Fibroblast of peridontal ligament (primary cell): Measurements from ENCODE around the gene KCNQ1.

ENCODE experiments used
- DNase-seq: peaks from one replicate; pipeline ENCODE4 v3.0.0-alpha.2; 2010; ENCODE audit errors: extremely low read depth

The KCNQ1 gene

DNA sequence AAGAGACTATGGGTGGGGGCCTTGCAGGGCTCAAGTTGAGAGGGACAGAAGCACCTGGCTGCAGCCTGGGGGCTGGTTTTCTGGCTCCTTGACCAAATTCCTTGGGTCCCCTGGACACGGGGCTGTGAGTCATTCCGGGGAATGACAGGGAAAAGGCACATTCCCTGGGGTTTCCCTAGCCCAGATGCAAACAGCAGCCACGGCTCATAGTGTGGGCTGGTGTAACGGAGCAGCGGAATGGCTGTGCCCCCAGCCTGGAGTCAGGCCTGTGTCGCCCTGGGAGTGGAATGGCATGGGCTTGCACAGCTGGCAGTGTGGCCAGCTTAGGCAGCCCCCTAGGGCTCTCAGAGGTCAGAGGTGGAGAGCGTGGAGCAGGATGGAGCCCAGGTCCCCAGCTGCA is 332.6 kb downstream of the KCNQ1 start:
- no peak for DNase-seq

DNA sequence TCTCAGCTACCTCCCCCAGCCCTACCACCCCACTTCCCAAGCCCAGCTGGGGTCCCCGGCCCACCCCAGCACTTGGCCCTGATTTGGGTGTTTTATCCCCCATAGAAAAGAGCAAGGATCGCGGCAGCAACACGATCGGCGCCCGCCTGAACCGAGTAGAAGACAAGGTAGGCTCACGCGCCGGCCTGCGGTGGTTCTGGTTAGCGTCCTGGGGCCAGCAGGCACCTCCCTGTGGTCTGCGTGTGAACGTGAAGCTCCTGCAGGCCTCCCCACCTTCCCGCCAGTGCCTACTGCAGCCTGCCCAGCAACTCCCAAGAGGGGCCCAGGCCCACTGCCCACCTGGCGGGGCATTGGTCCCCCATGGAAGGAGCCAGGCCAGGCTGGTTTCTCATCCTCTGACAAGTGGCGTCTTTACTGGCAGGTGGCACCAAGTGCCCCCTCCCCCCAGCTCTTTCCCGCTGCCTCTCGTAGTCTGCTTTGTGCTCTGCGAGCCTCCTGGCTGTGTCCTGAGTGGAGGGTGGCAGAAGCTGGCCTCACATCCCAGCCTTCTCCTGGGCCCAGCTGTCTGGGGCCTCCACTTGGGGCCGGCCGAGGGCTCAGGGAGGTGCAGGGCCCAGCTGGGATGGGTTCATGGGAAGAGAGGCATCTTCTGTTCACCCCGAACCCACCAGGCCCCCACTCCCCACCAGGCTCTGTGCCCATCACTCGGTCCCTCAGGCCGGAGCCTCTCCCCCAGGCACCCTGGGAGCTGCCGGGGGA is 333.2 kb downstream of the KCNQ1 start:
- DNase-seq: no peak

DNA sequence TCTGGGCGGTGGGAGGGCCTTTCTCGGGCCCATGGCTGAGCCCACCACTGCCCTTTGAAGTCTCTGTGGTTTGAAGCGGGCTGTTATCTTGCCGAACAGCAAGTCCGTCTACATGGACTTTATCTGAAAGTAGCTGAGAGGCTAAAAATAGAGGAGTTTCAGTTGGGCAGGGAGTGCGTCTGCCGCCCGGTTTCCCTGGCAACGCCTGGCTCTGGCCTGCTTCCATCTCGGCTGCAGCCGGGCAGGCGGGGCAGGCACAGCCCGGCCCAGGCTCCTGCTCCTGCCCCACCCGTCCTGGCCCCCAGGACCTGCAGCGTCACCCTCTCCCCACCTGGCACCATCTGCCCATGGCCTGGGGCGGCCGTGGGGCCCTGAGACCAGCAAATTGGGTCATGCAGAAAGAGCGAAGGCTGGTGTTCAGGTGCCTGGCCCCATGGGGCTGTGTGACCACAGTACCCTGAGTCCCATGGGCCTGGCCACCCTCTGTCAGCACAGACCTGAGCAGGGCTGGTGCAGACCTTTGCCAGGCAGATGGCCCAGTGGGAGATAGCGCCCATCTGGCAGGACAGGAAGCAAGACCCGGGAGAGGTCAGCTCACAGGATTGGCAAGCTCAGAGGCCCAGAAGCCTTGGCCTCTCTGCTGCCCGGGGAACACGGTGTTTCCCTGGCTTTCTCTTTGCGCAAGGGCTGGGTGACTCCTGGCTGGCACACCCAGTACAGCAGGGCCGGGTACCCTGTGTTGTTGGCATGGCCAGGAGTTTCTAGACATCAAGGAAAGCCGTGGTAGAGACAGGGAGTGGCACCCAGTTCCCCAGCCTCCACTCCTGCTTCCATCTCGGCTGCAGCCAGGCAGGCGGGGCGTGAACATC is 334.1 kb downstream of the KCNQ1 start:
- DNase-seq: peak; percentile 69

DNA sequence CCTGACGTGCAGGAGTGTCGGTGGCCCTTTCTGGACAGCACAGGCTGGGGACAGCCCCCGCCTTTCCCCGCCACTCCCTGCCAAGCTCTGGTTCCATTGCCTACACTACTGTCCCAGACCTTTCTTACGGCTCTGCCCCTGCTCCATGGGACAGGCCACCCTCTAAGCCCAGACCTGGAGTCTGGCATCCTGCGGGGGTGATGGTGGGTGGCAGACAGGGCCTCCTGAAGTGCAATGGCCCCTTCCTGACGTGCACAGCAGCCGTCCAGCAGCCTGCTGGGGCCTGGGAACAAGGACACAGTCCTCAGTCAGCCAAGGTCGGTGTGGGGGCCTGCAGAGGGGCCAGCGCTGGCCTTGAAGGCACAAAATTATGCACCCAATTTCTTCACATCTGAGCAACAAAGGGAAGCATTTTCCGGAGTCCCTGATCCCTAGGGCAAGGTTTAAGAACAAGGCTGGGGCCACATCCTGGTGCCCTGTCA is 334.7 kb downstream of the KCNQ1 start:
- no peak for DNase-seq

DNA sequence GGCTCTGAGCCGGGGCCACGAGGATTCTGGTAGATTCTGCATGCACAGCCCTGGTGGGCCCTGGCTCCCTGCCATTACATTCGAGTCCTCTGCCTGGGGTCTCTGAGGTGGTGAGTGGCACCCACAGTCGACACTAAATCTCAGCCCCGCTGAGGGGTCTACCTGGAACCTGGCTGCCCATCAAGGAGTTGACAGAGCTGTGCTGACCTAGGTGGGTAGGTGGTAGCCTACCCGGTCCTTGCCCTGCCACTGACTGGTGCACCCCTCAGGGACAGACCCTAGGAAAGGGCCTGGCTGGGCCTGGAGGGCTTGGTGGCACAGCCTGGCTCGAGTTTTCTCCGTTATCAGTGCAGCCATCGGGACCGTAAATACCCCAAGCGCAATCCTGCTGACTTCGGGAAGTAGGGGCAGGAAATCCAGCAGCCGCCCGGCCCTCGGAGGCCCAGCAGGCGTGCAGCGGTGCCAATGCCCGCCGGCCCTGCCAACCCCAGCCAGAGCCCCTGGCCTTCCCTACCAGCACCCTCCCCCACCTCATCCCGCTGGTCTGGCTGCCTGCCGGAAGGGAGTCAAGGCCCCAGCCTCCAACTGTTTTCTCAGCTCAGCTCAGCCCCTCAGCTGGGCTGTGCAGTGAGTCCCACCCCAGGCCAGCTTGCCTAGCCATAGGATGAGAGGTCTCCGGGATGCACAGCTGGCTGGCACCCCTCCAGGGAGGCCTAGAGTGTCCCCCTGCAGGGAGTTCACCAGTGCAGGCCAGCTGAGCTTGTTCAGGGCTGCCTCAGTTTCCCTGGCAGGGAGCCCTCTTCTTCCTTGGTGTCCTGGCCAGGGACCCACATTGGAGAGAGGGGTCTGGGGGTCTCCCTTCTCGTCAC is 335.4 kb downstream of the KCNQ1 start:
- DNase-seq: no peak

DNA sequence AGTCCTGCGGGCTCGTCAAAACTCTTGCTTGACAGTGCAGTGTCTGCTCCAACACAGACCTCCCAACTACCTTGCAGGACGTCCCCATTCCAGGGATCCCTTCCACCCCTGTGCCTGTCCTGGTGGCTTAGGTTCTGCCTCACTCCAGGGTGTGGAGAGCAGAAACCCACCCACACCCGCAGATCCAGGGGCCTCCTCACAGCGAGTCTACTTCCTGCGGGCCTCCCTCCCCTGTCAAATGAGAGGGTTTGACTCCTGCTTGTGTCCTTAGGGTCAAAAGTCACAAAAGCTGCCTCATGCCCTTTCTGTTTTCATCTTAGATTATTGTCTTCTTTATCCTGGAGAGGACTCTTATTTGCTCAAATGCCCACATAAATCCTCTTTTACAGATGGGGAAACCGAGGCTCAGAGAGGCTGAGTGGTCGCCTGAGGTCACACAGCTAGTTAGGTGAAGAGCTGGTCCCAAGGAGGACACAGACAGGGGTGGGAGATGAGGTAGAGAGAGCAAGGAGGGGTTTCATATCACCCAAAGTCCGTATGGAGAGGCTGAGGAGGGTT is 336.1 kb downstream of the KCNQ1 start:
- DNase-seq: no peak

DNA sequence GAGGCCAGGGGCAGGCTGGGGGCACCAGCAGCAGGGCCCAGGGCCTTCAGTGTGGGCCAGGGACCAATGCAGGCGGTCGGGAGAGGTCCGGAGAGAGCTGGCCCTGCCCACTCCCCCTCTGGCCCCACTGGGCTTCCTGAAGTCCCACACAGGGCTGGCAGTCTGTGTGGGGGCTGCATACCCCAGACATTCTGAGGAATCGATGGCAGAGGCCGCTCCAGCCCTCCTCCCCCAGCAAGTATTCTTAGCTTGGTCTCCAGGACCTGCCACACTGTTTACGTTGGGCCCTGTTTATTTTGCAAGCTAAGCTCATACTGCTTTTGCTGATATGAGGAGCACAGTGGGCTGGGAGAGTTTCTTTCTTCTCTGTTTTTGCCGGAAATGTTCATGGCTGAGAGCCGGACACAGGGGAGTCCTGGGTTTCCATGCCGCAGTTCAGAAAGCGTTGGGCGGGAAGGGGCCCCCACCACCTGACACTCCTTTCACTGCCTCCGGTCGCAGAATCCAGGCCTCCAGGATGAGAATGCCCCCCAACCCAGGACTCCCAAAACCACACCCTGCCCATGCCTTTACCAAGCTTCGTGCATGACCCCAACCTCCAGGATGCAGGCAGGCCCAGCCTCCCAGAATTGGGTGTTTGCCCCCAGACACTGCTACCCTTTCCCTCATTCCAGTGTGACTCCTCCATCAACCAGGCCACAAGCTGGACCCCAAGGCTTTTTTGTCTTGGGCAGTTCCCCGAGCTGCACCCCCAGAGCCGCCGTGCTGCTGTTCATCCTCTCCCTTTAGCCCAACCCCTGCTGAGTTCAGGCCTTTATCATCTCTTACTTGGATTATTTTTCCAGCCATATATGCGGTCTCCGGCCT is 336.8 kb downstream of the KCNQ1 start:
- DNase-seq: no peak

DNA sequence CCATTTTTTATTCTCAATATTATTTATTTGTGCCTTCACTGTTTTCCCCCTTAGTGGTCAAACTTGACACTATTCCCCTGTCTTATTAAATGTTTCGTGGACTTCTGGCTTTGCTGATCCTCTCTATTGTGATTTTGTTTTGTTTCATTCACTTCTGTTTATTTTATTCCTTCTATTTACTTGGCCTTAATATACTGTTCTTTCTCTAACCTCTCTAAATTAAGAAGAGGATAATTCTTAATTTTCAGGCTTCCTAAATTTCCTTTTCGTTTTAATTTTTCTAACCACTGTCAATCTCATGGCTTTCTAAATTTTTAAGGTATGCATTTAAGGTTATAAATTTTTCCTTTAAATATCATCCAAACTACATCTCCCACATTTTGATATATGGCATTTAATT is 338.0 kb downstream of the KCNQ1 start:
- DNase-seq: no peak

DNA sequence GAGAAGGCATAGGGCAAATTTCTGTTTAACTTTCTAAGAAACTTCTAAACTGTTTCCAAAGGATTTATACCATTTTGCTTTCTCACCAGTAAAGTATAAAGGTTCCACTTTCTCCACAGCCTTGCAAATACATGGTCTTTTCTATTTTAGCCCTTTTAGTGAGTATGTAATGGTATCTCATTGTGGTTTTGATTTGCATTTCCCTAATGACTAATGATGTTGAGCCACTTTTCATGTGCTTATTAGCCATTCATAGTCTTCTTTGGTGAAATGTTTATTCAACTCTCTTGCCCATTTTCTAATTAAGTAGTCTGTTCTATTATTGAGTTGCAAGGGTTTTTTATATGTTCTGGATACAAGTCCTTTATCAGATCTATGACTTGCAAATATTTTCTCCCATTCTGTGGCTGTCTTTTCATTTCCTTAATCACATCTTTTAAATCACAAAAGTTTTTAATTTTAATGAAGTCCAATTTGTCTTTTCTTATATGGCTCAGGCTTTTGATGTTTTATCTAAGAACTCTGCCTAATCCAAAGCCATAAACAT is 338.8 kb downstream of the KCNQ1 start:
- no peak for DNase-seq

DNA sequence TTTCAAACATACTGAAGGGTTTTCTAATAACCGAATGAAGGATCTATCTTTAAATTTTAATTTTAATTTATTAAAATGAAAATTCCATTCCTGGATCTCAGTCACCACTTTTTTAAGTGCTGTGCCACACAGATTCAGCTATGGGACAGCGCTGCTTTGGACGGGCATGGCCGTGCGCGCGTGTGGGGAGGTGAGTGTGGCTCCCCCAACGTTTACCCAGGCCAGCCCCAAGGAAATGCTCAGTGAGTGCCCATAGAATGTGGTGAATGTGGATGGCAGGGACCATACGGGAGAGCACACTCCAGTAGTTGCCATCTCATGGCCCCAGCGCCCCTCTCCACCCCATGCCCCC is 343.0 kb downstream of the KCNQ1 start:
- DNase-seq: no peak

DNA sequence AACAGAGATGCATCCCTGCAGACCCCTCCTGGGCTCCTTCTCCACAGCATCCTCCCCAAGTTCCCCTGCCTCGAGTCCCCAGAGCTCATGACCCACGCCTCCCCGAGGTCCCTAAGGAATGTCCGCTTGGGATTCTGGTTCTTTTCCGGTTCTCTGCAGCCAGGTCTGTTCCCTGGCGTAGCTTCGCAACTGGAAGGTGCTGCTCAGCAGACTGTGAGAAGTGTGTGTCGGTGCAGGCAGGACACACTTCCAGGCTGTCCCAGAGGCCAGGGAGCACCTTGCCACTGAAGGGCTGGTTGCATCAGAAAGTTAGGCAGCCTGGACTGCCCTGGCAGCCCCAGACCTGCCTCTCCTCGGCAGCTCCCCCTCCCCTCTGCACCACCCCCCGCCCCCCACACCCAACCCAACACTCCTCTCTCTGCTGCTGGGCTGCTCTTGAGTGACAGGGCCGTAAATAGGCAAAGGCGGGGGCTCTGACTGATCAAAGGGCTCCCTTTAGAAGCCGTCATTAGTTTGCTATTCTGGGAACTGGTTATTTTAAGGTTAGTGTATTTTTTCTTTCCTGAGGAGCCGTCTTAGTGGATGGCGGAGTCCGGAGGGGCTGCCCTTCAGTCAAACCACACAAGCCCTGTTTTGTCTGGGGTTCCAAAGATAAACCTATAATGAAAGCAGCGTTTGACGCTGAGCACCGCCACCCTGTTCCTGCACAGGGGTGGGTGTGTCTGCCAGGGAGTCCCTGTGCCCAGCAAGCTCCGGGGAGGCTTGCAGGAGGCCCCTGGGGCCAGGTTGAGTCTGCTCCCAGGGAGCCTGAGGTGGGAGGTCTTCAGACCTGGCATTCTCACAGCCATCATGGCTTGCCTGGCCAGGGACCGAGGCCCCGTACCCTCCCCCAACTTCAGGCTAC is 343.6 kb downstream of the KCNQ1 start:
- DNase-seq: no peak

DNA sequence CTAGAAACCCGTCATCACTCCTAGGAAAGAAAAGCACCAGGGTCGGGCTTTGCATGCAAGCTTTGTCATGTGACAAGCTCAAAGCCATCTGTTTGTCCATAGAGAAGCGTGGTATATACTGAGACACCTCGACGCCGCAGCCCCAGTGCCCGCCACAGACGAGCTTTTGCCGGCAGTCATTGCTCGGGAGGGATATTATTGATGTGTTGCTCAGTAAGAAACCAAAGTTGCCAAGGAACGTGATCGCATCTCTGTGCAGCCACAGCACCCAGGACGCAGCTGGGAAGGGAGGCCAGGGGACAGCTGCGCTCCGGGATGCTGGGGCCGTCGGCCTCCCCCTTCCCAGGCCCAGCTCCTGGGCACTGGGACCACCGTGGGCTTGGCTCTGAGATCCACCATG is 344.5 kb downstream of the KCNQ1 start:
- DNase-seq: no peak

DNA sequence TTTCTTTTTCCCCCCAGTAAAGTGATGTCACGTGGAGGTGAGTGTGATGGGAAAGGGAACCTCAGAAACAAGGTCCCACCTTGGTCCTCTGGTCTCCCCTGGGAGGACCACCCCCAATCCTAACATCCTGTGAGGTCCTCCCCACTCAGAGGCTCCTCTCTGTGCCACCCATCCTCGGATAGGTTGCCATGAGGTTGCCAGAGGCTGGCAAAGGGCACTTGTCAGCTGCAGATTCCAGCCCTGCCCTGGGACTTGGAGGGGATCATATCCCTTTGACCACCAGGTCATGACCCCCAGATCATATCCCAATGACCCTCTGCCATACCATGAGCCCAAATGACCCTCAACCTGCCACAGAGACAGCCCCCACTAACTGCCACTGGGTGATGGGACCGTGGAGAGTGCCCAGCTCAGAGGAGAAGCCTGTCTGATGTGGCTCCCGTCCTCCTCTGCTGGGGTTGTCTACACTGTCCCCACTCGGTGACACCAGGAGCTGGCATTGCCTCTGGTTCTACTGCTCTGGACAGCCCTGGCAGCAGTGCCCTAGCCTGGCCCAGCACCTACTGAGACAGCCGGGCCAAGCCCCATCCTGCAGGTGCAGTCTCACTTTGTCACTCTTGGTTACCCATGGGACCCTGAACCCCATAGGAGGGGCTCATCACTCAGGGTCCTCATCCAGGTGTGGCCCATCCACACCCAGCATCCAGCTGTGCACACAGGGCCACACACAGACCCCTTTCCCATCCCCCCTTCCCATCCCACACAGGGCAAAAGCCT is 345.2 kb downstream of the KCNQ1 start:
- no peak for DNase-seq

DNA sequence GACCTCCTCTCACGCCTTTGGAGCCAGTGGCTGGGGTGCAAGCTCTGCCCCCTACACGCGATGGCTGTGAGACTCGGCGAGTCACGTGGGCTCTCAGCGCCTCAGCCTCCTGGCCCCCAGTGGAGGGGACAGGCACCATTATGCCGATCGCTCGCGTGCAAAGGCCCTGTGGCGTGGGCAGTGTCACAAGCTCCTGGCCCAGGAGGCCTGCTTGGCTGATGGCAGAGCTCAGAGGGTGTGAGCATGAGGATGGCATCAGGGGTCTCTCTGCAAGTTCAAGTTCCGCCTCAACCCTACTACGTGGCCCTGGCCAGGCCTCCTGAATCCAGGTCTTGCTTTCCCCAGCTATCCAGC is 345.7 kb downstream of the KCNQ1 start:
- no peak for DNase-seq

DNA sequence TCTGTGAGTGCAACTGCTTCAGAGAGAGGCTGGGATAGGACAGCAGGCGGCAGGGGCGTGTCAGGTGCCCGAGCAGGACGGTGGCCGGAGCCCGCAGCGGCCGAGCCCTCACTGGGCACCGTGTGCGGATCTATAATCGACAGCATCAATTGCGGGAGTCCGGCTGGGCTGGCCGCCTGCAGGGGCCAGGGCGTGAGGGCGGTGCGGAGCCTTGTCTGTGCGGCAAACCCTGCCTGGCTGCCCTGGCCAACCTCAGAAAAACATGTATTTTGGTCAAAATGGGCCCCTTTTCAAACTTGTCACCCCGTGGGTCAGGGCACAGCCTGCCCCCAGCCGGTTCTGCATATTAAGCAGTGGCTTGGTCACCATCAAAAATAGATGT is 346.3 kb downstream of the KCNQ1 start:
- DNase-seq: no peak

DNA sequence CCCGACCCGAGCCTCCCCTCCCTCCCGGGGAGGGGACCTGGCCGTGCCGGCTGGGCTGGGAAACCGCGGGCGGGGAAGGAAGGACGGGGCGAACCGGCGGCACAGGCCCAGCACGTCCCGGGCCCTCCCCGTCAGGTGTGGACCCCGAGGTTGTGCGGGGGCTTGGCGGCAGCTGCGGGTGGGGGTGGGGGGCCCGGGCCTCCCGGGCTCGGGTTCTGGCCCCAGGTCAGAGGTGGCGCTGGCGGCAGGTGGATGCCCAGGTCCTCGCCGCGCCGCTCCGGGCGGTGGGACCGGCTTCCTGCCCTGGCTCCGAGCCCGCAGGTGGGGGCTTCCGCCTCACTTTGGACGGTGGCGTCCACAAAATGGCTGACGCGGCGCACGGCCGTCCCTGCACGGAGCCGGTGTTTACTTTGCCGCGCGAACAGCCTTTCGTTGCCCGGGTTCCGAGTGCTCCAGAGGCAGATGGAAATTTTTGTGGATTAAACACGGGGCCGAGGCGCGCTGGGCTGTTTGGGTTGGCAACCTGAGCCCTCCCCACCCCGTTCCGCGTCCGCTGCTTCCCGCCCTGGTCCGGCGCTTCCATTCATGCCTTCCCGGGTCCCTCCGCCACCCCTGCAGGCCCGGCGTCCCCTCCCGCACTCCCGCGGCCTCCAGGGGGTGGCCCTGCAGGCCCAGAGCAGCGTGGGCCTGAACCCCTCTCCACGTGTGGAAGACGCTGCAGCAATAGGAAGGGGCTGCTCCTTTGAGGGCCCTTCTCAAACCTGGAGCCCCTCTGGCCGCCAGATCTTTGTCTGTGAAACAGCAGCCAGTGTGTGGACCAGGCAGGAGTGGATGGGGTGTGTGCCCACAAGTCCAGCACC is 346.9 kb downstream of the KCNQ1 start:
- no peak for DNase-seq

DNA sequence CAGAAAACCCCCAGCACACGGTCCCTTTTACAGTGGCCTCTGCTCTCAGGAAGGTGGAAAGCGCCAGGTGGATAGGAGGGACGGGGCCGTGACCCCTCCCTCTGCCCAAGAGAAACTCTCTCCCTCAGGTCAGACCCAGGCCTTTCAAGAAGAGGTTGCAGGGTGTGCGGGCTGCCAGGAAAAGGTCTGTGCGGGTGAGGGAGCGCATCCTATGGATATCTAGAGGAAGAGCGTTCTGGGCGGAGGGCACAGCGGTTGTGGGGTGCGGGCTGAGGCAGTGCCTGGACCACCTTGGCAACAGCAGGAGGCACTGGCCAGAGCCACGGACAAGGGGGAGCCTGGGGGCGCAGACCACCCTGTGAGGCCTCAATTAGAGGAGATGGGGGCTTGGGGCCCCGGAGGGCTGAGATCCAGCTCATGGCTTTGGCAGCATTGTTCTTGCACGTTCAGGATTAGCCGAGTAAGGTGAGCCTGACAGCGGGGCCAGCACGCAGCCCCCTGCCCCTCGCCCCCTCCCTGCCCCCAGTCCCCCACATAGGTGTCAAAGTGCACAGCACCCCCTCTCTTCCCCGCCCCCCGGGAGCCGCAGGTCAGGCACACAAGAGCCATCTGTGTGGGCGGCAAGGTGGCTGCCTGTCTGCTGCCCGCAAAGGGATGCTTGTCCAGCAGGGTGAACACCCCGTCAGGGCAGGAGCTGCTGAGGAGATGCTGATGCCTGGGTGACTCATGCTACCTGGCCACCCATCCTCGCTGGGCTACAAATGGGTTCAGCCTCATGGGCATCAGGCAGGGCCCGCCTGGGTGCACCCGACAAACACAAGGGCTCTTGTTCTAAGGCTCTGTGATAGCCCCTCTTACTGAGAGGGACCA is 347.8 kb downstream of the KCNQ1 start:
- DNase-seq: no peak
